Astrocyte of the cerebellum (primary cell): ENCODE results near the gene NRDC.

Source experiments
- DNase-seq: peaks from one replicate; pipeline ENCODE4 v3.0.0-alpha.2; 2011; ENCODE audit warnings: low read depth
- H3K4me3 ChIP-seq: 2 replicates; pipeline ENCODE4 v1.5.1; 2011; ENCODE audit warnings: mild to moderate bottlenecking, low read depth, low read length, moderate library complexity
- CTCF ChIP-seq: IDR thresholded peaks from 2 replicates; pipeline ENCODE4 v1.5.1; 2012; ENCODE audit warnings: low read length, low read depth, moderate library complexity, mild to moderate bottlenecking; ENCODE audit errors: missing control alignments
- in situ Hi-C: cut with HindIII; loops from 2 replicates; pipeline ENCODE4 v1.10.0; 2017; ENCODE audit warnings: low sequenced_read_pairs

Gene NRDC

GRCh38 chr1:51761351-51761750 lies 117.2 kb downstream of the NRDC start:
- no peak for TF ChIP-seq CTCF
- in situ Hi-C loops = no loop called here
- no peak overlapping the region for H3K4me3 ChIP-seq
- DNase-seq = no peak

GRCh38 chr1:51760872-51761271 lies 117.7 kb downstream of the NRDC start:
- TF ChIP-seq CTCF = no peak
- H3K4me3 ChIP-seq = no peak overlapping the region
- no peak for DNase-seq
- in situ Hi-C loops = no loop called here

GRCh38 chr1:51758310-51758709 lies 120.2 kb downstream of the NRDC start:
- TF ChIP-seq CTCF = no peak
- DNase-seq = no peak
- H3K4me3 ChIP-seq = no peak overlapping the region
- in situ Hi-C loops = no loop called here

GRCh38 chr1:51756290-51756689 lies 122.2 kb downstream of the NRDC start:
- no peak for TF ChIP-seq CTCF
- no peak for DNase-seq
- no peak overlapping the region for H3K4me3 ChIP-seq
- in situ Hi-C loops = no loop called here

GRCh38 chr1:51755437-51755836 lies 123.1 kb downstream of the NRDC start:
- DNase-seq = no peak
- no peak overlapping the region for H3K4me3 ChIP-seq
- no peak for TF ChIP-seq CTCF
- in situ Hi-C loops = no loop called here

GRCh38 chr1:51754666-51755065 lies 123.9 kb downstream of the NRDC start:
- TF ChIP-seq CTCF = no peak
- no peak for DNase-seq
- in situ Hi-C loops = no loop called here
- H3K4me3 ChIP-seq = no peak overlapping the region

GRCh38 chr1:51753969-51754368 lies 124.6 kb downstream of the NRDC start:
- DNase-seq = no peak
- TF ChIP-seq CTCF = no peak
- in situ Hi-C loops = no loop called here
- no peak overlapping the region for H3K4me3 ChIP-seq
